Measurements from ENCODE around the gene FDX1.
A peak's percentile ranks its signal among the peaks of the same experiment; 100 is the strongest.

The FDX1 gene

DNA sequence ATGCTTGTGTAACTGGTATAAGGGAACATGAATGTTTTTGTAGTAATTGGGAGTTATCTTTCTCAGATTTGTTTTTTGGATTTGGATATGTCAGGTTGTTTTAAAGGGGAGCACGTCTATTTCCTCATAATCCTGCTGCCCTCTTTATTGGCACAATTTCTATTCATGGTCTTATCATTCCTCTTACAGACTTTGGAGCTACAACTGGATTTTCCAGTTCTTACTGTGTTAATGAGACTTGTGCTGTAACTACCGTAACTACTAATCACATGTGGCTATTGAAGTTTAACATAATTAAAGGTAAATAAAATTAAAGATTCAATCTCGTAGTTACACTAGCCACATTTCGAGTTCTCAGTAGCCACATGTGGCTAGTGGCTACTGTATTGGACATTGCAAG is 1.9 kb downstream of the FDX1 start:
- no peak for DNase-seq

DNA sequence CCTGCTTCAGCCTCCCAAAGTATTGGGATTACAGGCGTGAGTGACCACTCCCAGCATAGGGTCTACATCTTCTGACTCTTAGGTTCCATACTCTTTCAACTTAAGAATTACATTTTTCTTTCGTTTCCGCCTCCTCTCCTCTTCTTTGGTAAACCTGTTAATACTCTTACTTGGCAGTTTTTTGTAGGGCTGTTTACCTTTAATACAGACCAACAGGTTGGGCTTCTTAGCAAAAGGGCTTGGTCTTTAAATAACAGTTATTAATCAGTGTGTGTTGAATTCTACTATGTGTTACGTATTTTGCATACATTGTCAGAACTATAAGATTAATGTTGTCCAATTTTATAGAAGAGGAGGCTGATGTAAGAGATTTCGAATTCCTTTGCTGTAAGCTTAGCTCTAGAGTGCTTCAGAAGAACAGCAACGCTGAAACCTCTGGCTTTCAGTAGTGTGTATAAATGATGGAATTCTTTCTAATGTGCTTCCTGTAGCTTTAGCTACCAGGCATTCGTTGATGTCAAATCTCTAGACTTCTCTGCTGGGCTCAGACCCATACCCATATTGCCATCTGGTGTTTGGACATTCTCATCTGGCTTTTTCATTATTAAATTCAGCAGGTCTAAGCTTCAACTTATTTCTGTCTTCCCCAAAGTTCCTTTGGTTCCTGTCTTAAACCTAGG is 3.1 kb downstream of the FDX1 start:
- no peak for DNase-seq

DNA sequence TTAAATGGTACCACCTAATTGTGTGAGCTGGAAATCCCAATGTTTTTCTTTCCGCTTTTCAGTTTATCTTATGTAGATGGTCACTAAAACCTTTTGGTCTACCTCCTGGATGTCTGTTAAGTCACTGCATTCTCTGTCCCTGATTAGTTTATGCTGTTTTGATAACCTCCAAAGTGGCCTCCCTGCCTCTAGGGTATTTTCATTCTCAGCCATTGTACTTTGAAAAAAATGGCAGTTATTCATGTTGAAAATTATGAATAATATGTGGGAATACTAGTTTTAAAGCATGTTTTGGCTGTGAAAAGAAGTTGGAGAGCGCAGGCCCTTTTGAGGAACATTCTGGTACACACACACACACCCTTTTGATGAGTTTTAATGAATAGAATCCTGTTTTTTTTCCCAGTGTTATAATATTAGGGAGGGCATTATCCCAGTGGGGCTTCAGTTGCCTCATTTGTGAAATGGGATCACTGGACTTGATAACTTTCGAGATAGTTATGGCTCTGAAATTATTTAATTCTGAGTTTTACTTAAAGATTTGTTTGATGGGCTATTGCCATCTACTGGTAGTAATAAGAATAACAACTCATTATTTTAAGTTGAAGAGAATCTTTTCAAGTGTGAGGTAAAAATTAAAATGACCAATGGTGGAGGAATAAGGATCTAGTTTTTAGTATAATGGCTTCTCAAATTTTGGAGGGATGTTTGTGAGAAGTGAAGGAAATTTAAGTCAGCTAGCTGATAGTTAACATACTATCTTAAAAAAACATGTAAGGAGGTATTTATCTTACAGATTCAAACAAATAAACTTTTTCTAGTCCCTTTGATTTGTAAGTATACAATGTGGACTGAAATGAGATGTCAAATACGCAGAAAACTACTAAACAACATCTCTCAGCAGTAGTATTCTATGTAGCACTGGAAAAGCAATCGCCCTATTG is 3.9 kb downstream of the FDX1 start:
- no peak for DNase-seq

DNA sequence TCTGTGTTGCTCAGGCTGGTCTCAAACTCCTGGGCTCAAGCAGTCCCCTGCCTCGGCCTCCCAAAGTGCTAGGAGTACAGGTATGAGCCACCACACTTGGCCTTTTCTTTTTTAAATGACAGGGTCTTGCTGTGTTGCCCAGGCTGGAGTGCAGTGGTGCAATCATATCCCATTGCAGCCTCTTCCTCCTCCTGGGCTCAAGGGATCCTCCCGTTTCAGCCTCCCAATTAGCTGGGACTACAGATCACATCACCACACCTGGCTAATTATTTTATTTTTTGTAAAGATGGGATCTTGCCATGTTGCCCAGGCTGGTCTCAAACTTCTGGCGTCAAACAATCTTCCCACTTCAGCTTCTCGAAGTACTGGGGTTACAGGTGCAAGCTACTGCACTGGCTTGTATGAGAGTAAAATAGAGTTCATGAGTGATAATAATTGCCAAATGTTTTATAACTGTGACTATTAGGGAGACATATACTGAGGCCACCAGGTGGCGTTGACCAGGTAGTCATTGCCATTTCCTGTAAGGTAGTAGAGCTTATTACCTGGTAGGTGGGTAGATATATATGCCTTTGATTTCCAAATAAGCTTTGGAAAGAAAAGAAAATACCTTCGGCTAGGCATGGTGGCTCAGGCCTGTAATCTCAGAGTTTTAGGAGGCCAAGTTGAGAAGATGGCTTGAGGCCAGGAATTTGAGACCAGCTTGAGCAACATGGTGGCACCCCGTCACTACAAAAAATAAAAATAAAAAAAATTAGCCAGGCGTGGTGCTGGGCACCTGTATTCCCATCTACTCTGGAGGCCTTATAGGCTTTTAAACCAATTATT is 5.4 kb downstream of the FDX1 start:
- no peak for DNase-seq

DNA sequence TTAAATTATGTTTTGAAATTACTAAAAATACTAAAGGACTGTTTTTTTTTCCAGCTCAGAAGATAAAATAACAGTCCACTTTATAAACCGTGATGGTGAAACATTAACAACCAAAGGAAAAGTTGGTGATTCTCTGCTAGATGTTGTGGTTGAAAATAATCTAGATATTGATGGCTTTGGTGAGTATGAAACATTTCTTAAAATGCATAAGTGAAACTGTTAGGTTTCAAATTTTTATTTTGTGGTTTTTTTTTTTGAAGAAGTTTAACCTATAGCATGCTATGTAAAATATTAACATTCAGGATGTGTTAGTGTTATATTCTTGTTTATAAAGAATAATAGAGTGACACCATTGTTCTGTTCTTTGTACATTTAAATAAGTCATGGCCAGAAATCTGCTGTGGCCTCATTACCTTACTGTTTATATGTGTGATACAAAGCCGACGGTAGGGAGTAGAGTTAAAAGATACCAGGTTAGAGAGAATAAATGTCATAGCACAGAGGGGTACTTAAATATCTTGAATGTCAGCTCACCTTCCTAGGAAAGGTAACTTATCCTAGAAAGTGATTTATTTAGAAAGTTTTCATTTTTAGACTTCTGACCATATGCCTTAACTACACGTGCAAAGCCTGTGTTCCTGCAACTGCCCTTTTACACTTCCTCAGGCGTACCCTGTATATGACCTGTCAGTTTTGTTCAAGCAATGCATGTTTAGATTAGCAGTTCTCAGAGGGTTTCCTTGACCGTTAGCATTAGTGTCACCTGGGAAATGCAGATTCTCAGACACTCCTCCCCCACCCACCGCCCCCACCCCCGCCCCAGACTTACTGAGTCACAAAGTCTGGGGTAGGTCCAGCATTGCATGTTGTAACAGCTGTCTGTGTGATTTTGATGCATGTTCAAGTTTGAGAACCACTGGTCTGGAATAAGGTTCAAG is 6.3 kb downstream of the FDX1 start:
- DNase-seq: no peak

DNA sequence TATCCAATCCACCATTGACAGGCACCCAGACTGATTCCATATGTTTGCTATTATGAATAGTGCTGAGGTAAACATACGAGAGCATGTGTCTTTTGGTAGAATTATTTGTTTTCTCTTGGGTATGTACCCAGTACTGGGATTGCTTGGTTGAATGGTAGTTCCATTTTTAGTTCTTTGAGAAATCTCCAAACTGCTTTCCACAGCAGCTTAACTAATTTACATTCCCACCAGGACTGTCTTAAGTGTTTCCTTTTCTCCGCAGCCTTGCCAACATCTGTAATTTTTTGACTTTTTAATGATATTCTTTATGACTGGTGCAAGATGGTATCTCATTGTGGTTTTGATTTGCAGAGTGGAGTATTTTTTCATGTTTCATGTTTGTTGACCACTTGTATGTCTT is 8.3 kb downstream of the FDX1 start:
- no peak for DNase-seq

DNA sequence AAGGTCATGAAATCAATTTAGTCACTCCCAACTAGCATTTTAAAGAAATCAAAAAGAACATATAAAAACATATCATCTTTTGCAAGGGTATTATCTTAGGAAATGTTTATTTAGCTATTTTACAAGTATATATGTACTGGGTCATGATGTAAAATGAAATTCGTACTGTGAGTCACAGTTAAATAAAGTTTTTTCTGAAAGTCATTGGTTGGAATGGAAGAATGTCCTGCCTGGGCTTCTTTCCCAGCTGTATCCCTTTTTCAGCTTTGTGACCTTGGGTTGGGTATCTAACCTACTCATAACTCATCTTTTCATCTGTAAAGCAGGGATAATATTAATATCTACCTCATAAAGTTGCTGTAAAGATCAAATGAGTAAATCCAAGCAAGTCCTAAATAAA is 15.7 kb downstream of the FDX1 start:
- no peak for DNase-seq

DNA sequence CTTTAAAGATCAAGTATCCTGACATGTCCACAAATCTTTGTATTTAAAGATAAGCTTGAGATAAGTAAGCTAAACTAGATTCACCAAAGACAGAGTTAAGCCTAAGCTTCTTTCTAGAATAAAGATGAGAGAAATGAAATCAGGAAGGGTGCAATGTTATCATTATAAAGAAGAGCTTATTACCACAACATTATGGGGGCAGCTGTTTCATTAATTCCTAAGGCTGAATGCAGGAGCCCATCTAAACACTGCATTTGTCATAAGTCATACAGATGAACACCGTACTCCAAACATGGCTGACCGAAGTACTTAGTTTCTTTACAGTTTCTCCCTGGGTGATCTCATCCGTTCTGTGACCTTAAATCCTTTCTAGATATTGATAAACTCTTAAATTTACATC is 16.3 kb downstream of the FDX1 start:
- no peak for DNase-seq

DNA sequence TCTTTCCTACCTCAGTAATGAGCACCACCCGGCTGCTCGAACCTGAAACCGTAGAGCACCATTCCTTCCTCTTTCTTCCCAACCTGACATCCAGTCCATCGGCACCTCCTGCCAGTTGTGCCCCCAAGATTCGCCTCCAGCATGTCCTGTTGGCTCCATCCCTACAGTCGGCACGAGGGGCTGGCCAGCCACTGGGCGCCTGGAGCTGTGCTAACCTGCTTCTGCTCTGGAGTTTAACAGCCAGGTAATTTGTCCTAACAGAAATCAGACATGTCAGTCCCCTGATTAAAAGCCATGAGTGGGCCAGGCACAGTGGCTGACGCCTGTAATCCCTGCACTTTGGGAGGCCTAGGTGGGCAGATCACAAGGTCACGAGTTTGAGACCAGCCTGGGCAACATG is 16.8 kb downstream of the FDX1 start:
- no peak for DNase-seq

DNA sequence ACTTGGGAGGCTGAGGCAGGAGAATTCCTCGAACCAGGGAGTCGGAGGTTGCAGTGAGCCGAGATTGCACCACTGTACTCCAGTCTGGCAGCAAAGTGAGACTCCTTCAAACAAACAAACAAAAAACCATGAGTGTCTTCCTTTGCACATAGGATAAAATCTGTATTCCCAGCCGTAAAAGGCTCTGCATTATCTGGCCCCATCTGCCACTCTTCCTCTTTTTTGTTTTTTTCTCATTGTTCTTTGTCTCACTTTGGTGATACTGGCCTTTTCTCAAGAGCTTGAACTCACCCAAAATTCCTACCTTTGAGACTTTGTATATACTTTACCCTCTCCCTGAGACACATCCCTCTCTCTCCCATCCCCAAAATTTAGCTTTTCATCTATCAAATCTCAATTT is 17.6 kb downstream of the FDX1 start:
- no peak for DNase-seq

DNA sequence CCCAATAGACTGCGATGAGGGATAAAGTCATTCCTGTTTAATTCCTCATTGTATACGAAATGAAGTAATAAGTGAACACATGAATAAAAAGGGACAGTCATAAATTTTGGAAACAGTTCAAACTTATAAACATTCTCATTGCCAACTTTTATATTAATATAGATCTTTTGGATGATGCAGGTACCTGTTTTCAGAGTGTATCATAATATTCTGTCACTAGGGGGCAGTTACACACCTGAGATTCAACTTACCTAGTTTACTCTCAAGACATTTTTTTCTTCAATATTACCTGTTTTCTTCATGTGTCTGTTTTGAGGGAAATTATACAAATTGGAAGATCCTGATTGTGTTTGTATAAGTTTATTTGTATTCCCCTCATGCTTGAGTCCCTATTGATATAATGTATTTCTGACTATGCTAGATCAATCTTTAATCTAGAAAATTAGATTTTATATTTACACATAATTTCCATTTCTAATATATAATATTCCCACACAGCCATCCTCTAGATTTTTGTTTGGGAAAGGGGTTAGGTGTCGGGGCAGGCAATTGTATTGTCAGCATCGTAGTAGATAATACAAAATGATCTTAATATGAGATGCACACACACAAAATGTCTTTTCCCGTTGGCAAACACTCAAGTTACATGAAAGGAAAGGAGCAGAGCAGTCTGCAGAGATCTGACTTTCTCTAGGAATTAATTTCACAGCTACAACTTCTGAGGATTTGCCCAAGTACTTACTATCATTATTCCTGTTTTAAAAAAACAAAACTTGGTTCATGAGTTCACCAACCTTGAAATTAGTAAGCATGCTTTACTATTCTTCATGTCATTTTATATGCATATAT is 18.4 kb downstream of the FDX1 start:
- DNase-seq: no peak

DNA sequence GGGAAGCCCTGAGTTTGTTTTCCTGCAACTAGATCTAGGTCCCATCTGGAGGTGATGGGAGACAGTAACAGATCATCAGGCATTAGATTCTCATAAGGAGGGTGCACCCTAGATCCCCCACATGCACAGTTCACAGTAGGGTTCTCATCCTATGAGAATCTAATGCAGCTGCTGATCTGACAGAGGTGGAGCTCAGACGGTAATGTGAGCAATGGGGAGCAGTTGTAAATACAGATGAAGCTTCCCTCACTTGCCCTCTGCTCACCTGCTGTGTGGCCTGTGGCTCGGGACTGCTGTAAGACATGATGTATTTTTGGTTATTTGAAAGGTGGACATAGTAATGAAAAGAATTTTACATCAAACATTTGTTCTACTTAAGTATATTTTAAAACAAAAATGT is 20.5 kb downstream of the FDX1 start:
- DNase-seq: no peak

DNA sequence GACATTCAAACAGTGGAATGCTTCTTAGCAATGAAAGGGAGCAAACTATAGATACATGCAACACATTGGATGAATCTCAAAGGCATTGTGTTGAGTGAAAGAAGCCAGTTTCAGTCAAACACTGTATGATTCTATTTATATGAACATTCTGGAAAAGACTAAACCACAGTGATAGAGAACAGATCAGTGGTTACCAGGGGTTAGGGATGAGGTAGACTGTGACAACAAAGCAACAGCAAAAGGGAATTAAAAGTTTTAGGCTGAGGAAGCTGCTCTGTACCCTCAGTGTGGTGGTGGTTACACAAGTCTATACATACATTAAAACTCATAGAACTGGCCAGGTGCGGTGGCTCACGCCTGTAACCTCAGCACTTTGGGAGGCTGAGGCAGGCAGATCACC is 23.0 kb downstream of the FDX1 start:
- no peak for DNase-seq

DNA sequence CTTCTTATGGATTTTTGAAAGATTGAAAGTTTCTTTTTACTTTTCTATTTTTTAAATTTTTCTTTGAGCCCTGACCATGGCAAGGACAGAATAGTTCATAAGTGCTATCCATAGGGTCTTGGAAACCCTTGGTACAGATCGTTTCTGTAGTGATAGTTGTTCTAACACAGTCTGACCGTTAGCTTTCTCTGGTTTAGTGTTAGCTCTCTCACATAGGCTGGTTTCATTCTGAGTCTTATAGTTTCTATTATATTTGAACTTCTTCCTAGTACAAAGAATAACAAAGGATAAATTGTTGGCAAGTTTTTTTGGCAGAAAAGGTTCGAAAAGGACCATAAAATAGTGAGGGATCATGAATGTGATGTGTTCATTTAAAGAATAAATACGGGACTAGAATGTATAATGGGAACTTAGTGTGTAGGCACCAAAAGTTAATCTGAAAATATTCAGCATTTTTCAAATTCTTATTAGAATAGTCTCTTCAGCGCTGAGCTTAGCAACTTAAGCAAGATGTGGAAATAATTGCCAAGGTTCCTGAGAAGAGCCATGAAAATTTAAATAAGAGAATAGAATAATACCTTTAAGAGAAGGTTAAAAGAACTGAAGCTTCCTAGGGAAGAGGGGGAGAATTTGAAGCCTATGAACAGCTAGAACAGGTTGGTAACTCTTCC is 24.1 kb downstream of the FDX1 start:
- DNase-seq: no peak

DNA sequence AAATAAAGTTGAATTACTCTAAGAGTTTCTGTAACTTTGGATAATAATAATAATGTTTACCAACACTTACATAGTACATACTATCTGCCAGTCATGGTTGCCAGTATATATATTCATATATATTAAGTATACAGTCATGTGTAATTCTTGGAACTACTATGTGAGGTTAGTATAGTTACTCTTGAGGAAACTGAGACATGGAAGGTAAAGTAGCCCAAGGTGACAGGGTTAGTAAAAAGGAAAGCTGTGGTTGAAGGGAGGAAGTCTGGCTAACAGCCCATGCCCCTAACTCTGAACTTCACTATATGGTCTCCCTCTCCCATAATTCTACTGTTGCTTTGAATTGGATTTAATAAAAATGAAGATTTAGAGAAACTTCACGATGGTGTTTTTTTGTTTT is 24.9 kb downstream of the FDX1 start:
- no peak for DNase-seq

DNA sequence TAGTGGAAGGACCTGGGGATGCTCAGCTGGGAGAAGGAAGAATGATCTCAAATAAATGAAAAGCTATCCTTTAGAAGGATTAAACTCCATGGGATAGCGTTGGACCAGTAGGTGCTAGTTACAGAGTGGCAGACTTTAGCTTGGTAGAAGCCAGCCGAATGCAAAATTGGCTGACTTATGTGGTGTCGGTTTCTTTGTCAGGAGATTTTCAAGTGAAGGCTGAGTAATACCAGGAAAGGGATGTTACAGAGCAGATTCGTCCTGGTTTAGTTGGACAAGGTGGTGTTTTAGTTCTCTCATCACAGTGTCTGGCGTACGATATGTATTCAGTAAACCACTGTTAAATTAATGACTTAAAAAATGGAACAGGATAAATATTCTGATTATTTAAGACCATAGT is 26.0 kb downstream of the FDX1 start:
- DNase-seq: no peak

DNA sequence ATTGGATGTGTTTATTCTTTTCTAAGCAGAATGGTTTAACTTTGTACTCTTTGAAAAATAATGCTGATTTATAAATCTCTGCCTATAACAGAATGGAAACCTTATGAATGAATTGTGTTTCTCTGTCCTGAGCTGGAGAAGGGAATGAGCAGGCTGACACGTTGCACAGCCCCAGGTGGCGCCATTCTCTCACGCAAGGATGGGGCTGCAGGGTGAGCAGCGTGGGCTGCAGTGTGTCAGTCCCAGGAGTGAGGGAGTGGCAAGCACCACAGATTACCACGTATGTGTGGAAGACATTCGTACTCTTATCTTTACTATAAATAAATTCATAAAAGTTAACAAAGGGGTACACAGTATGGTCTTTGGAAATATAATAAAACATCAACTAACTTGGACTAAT is 33.4 kb downstream of the FDX1 start:
- peak; percentile 15 for DNase-seq

DNA sequence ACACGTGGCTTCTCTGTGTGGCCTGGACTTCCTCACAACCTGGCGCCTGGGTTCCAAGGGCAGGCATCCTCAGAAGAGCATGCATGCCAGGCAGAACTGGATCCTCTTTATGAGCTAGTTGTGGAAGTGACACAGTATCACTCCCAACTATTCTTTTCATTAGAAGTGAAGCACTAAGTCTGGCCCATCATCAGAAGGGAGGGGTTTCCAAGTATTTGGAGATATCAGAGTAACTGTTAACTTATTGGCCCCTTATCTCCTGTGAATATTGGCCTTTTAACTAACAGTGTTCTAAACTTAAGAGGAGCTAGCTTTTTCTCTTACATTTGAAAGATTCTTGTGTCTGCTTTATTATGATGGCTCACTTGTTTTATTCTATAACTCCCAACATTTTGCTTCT is 35.5 kb downstream of the FDX1 start:
- no peak for DNase-seq

DNA sequence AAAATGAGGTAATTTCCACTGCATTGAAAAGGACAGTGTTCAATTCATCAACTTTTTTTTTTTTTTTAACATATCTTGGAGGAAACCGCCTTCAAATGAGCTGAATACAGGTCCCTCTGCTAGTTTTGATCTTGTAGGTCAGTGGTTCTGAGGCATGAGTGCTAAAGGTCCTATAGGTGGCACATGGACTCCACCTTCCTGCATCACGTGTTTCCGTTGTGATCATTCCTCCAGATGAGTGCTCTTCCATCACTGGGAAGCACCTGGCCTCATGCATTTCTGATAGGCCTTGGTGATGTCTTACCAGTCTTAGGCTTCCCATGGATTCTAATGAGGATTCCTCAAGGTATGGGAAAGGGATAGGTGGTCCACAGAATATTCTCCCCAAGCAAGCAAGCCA is 37.8 kb downstream of the FDX1 start:
- DNase-seq: no peak

DNA sequence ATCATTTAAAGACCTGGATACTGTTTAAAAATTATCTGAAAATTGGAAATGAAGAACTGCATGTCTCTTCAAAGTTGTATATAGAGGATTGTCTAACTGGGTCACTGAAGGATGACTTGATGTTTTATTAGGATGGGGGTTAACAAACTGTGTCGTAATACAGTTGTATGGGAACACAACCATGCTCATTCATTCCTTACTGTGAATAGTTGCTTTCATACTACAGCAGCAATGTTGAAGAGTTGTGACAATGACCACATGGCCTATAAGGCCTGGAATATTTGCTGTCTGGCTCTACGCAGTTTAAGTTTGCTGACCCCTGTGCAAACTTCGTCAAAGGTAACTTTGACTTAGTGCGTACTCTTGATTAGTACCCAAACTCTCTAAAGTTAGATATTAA is 38.4 kb downstream of the FDX1 start:
- no peak for DNase-seq

DNA sequence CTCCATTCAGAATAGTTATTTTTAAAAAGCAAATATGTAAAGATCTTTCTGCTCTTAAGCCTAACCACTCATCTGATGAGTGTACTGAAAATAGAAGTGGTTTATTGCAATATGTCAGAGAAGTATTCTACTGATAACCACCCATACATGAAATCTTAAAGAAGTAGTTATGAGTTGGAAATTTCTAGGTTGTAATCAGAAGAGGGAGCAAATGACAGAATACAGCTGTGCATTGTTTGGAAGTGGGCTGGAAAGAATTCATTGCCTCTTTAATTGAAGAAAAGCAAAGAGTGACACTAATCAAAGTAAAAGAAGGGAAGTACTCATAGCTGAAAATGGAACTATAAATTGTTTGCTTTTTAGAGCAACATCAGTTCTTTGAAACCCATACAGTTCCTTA is 39.4 kb downstream of the FDX1 start:
- DNase-seq: no peak

Data from stimulated activated CD4-positive, alpha-beta T cell treated with anti-CD3 and anti-CD28 coated beads, Interleukin-1b, Interleukin-23, amount 100 ng/mL, for 48 hours (primary cell).